HFFc6 (cell line): ENCODE measurements around the gene SMTNL2. TPM values are rescaled to one million over a fixed set of nuclear protein-coding genes. Genes with fewer than 3 reads are reported as not detected.
"Not testable (repeated sequence)": the region's sequence is repeated elsewhere in the genome, so short reads cannot be mapped to it uniquely, and the experiment has no call there.

Source experiments
- DNase-seq: peaks from one replicate; pipeline ENCODE4 v3.0.0-alpha.2; 2018
- H3K27ac Mint-ChIP-seq: 2 replicates; pipeline ENCODE4 v1.8.0; 2020; ENCODE audit warnings: mild to moderate bottlenecking, mixed read lengths
- H3K27me3 Mint-ChIP-seq: 2 replicates; pipeline ENCODE4 v1.8.0; 2021; ENCODE audit warnings: mild to moderate bottlenecking, moderate library complexity, mixed read lengths; ENCODE audit not compliant: insufficient read depth
- H3K36me3 Mint-ChIP-seq: 2 replicates; pipeline ENCODE4 v1.8.0; 2021; ENCODE audit warnings: low read depth, mixed read lengths
- H3K4me1 Mint-ChIP-seq: 2 replicates; pipeline ENCODE4 v1.8.0; 2020; ENCODE audit warnings: low read depth, mixed read lengths
- H3K4me3 Mint-ChIP-seq: 2 replicates; pipeline ENCODE4 v1.8.0; 2020; ENCODE audit warnings: mild to moderate bottlenecking, moderate library complexity, mixed read lengths
- H3K9me3 Mint-ChIP-seq: 2 replicates; pipeline ENCODE4 v1.8.0; 2020; ENCODE audit warnings: mild to moderate bottlenecking, mixed read lengths
- total RNA-seq, 6 experiments: library from RNA; stranded (reverse); fragmentation: NEBNext Ultra II Directional; extraction: Animal tissue kit (Norgen Biotek cat#: 25700); gene quantifications; 2 replicates in 1 of 6; 3 replicates in 5 of 6; pipeline ENCODE4 v1.2.3, GENCODE V29; 2021
- TF ChIP-seq, protein P1 (sequence below): fragments of 200-600 bp; sonication (generic); IDR thresholded peaks from 2 replicates; pipeline ENCODE4 v1.5.0; 2021; ENCODE audit warnings: antibody characterized with exemption, mild to moderate bottlenecking

Gene SMTNL2
- total RNA-seq, 6 experiments from 2014 or later: not detected

DNA sequence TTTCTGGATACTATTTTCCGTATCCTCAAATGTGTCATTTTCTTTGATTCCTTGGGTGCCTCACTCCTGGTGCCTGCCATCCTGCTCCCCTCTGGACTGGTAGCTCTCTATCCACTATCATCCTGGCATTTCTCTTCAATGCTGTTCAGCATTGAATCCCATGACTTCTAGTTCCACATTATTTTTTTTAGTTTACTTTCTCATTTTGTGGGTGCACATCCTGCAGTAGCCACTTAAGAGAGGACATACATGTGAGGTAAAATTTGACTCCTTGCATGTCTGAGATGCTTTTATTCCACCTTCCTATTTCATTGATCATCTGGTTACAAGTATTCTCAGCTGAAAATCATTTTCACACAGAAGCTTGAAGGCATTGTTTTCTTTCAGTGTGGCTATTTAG lies 38.0 kb downstream of the SMTNL2 start:
- Mint-ChIP-seq H3K27me3 (peaks cover 38% of the 10 kb centered on the region), H3K27ac (no peak overlapping the region), H3K4me3 (no peak overlapping the region), H3K4me1 (no peaks in the 10 kb centered on the region), H3K9me3 (no peaks in the 10 kb centered on the region), H3K36me3 (no peaks in the 10 kb centered on the region)
- no peak for DNase-seq
- TF ChIP-seq, protein P1, sequence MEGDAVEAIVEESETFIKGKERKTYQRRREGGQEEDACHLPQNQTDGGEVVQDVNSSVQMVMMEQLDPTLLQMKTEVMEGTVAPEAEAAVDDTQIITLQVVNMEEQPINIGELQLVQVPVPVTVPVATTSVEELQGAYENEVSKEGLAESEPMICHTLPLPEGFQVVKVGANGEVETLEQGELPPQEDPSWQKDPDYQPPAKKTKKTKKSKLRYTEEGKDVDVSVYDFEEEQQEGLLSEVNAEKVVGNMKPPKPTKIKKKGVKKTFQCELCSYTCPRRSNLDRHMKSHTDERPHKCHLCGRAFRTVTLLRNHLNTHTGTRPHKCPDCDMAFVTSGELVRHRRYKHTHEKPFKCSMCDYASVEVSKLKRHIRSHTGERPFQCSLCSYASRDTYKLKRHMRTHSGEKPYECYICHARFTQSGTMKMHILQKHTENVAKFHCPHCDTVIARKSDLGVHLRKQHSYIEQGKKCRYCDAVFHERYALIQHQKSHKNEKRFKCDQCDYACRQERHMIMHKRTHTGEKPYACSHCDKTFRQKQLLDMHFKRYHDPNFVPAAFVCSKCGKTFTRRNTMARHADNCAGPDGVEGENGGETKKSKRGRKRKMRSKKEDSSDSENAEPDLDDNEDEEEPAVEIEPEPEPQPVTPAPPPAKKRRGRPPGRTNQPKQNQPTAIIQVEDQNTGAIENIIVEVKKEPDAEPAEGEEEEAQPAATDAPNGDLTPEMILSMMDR: no peak

DNA sequence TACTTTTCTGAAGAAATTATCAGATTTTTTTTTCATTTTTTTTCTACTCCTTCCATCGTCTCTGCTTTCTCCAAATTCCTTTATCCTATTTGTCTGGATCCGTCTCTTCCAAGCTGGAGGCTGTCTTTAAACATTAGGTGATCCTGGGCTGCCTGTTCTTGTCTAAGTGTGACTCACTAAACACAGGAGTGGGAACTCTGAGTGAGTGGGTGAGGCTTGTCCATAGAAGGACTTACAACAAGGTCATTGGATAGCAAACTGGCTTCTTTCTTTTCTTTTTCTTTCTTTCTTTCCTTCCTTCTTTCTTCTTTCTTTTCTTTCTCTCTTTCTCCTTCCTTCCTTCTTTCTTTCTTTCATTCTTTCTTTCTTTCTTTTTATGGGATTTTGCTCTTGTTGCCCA lies 38.9 kb downstream of the SMTNL2 start:
- Mint-ChIP-seq H3K4me1 (no peaks in the 10 kb centered on the region), H3K36me3 (no peaks in the 10 kb centered on the region), H3K27me3 (peaks cover 34% of the 10 kb centered on the region), H3K9me3 (no peaks in the 10 kb centered on the region), H3K27ac (no peak overlapping the region), H3K4me3 (no peak overlapping the region)
- no peak for DNase-seq
- TF ChIP-seq, protein P1: no peak

DNA sequence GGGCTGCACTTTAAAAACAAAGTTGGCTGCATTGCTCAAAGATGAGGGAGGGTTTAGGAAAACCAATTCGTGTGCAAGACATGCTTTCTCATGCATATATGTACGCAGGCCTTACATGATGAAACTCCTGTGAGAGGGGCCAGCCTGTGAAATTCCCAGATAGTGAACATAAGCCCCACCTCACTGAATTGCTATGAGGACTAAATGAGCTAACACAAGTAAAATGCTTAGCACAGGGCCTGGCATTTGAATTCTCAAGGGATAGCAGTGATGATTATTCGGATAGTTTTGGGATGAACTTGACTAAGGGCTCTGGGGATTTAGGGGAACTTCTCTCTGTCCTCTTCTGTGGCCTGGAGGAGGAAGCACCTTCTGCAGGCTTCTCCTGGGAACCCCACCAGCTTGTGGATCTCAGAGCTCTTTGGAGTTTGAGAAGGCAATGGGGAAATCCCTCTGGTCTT lies 40.2 kb downstream of the SMTNL2 start:
- H3K27me3 Mint-ChIP-seq: peaks cover 41% of the 10 kb centered on the region
- not testable (repeated sequence) for H3K9me3 Mint-ChIP-seq, H3K27ac Mint-ChIP-seq, DNase-seq, H3K36me3 Mint-ChIP-seq, H3K4me3 Mint-ChIP-seq, H3K4me1 Mint-ChIP-seq

DNA sequence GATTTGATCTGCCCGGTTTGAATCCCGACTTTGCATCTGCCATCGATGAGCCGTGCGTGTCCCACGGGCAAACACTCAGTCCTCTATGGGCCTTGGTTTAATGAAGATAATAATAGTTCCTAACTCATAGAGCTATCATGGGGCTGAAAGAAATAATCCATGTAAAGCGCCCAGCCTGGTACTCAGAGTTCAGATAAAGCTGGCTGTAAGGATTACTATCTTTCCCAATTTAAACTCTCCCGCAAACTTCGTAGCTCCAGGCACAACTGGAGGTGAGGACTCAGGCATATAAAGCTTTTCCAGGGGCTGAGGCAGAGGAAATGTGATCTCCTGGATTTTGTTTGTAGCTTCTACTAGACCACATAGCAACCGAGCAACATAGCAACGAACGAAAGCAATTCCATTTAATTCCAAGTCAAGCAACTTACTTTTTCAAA lies 40.9 kb downstream of the SMTNL2 start:
- H3K9me3 Mint-ChIP-seq: no peaks in the 10 kb centered on the region
- no peaks in the 10 kb centered on the region for H3K4me1 Mint-ChIP-seq
- H3K4me3 Mint-ChIP-seq: no peak overlapping the region
- no peak for DNase-seq
- H3K36me3 Mint-ChIP-seq: no peaks in the 10 kb centered on the region
- TF ChIP-seq, protein P1: no peak
- no peak overlapping the region for H3K27ac Mint-ChIP-seq
- H3K27me3 Mint-ChIP-seq: peaks cover 44% of the 10 kb centered on the region

DNA sequence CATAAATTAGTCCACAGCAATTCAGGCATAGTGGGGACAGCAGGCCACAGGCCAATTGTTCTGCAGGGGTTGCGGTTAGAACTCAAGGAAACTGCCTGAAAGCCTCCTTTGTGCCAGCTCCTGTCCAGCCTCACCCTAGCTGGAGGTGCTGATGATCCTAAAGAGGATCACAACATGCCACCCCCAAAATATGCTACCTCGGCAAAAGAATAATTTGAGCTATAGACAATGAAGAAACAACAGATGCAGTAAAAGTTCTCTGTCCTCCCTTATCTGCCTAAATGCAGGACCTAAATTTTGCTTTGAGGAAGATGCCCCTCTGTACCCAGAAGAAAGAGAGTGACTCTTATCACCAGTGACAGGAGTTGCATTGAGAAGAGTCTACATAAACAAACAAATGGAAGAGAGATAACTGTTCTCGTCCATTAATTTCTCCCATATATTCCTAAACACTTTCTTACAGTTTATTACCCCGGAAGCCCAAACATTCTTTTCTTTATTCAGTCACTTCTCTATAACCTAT lies 42.5 kb downstream of the SMTNL2 start:
- Mint-ChIP-seq H3K27ac (no peak overlapping the region), H3K4me1 (no peaks in the 10 kb centered on the region), H3K9me3 (no peaks in the 10 kb centered on the region), H3K27me3 (peaks cover 43% of the 10 kb centered on the region), H3K4me3 (no peak overlapping the region), H3K36me3 (no peaks in the 10 kb centered on the region)
- DNase-seq: no peak
- TF ChIP-seq, protein P1: no peak

DNA sequence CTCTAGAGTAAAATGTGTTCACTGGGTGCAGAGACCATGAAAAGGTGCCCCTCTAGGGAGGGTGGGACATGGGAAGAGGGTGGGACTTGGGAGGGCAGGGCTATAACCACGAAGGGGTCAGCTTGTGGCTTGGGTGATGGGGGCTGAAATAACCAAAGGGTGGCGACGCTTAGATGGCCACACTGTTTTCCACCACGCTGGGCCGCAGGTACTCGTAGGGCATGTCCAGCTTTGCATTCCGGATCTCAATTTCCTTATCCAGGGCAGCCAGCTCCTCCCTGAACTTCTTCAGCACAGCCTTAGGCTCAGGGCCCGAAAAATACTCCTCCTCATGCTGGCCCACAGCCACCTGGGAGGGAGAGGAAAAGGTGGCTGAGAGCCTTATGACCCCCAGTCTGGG lies 47.1 kb downstream of the SMTNL2 start:
- H3K36me3 Mint-ChIP-seq: no peaks in the 10 kb centered on the region
- H3K27me3 Mint-ChIP-seq: peaks cover 53% of the 10 kb centered on the region
- H3K9me3 Mint-ChIP-seq: no peaks in the 10 kb centered on the region
- TF ChIP-seq, protein P1: no peak
- H3K4me3 Mint-ChIP-seq: no peak overlapping the region
- DNase-seq: no peak
- no peaks in the 10 kb centered on the region for H3K4me1 Mint-ChIP-seq
- no peak overlapping the region for H3K27ac Mint-ChIP-seq
